Ammon's horn (tissue), 1 donor: ENCODE data around the gene NCAPD3.

Experiments used
- DNase-seq: peaks from one replicate; pipeline ENCODE4 v3.0.0-alpha.2; 2016; ENCODE audit warnings: low spot score

The NCAPD3 gene

GRCh38 chr11:134253188-134253993 lies 29.6 kb upstream of the NCAPD3 start, which contains the start of the genes ACAD8 and THYN1:
TSS of gene ACAD8 (plus strand) at chr11:134253568. CDS start at chr11:134253601, 33 bp downstream.
TSS of gene THYN1 (minus strand) at chr11:134253352. CDS start at chr11:134252882, 470 bp downstream.
- DNase-seq: peak; percentile 99

GRCh38 chr11:134252346-134253187 lies 28.8 kb upstream of the NCAPD3 start:
- no peak for DNase-seq

- DNase-seq: no peak
Measured at GRCh38 chr11:134250675-134251074, 26.9 kb upstream of the NCAPD3 start.

- DNase-seq: no peak
Measured at GRCh38 chr11:134250246-134250645, 26.5 kb upstream of the NCAPD3 start.

- no peak for DNase-seq
Measured at GRCh38 chr11:134248910-134249480, 25.2 kb upstream of the NCAPD3 start.

- no peak for DNase-seq
Measured at GRCh38 chr11:134246678-134247077, 22.9 kb upstream of the NCAPD3 start.

GRCh38 chr11:134246100-134246499 lies 22.3 kb upstream of the NCAPD3 start:
- DNase-seq: no peak

GRCh38 chr11:134245434-134245833 lies 21.7 kb upstream of the NCAPD3 start:
- DNase-seq: no peak

- no peak for DNase-seq
Measured at GRCh38 chr11:134244593-134244992, 20.8 kb upstream of the NCAPD3 start.

- no peak for DNase-seq
Measured at GRCh38 chr11:134243913-134244312, 20.1 kb upstream of the NCAPD3 start.

- DNase-seq: no peak
Measured at GRCh38 chr11:134242376-134242775, 18.6 kb upstream of the NCAPD3 start.

- DNase-seq: no peak
Measured at GRCh38 chr11:134240592-134240991, 16.8 kb upstream of the NCAPD3 start.

GRCh38 chr11:134238956-134239355 lies 15.2 kb upstream of the NCAPD3 start:
- no peak for DNase-seq

GRCh38 chr11:134237557-134237922 lies 13.8 kb upstream of the NCAPD3 start:
- no peak for DNase-seq

GRCh38 chr11:134236834-134237556 lies 13.2 kb upstream of the NCAPD3 start:
- DNase-seq: no peak

GRCh38 chr11:134235399-134235798 lies 11.6 kb upstream of the NCAPD3 start:
- DNase-seq: no peak

- no peak for DNase-seq
Measured at GRCh38 chr11:134233729-134234179, 10.0 kb upstream of the NCAPD3 start.

- no peak for DNase-seq
Measured at GRCh38 chr11:134231958-134232659, 8.3 kb upstream of the NCAPD3 start.

- DNase-seq: no peak
Measured at GRCh38 chr11:134230339-134230738, 6.6 kb upstream of the NCAPD3 start.

- no peak for DNase-seq
Measured at GRCh38 chr11:134229126-134229790, 5.5 kb upstream of the NCAPD3 start.

GRCh38 chr11:134228625-134229024 lies 4.9 kb upstream of the NCAPD3 start:
- DNase-seq: no peak
